PFSK-1 (cell line): Measurements from ENCODE around the gene ARHGAP15.

Source experiments
- FOXP2 ChIP-seq: optimal IDR thresholded peaks from 2 replicates; pipeline ENCODE3; 2011; ENCODE audit warnings: borderline replicate concordance, control low read depth, inconsistent platforms; ENCODE audit not compliant: insufficient read depth; ENCODE audit errors: extremely low read length, extremely low read depth
- POLR2AphosphoS5 ChIP-seq: IDR thresholded peaks from 2 replicates; pipeline ENCODE4 v1.6.1; 2012; ENCODE audit warnings: low read depth, mild to moderate bottlenecking, control low read depth, low read length, moderate library complexity
- REST ChIP-seq, 2 experiments: IDR thresholded peaks; 2 replicates each; pipeline versions ENCODE4 v1.6.1 to v1.8.0; 2011 to 2012; ENCODE audit warnings: low read depth in 2 of 2, low read length in 2 of 2, control low read depth in 1 of 2, inconsistent platforms in 1 of 2, mild to moderate bottlenecking in 1 of 2, moderate library complexity in 1 of 2; ENCODE audit not compliant: insufficient read depth in 1 of 2
- SIN3A ChIP-seq: IDR thresholded peaks from 2 replicates; pipeline ENCODE4 v1.6.1; 2012; ENCODE audit warnings: mild to moderate bottlenecking, low read length, moderate library complexity, borderline replicate concordance; ENCODE audit not compliant: insufficient read depth
- TAF1 ChIP-seq: IDR thresholded peaks from 2 replicates; pipeline ENCODE4 v1.6.1; 2012; ENCODE audit warnings: low read length, control low read depth, borderline replicate concordance; ENCODE audit not compliant: insufficient read depth

GRCh38 chr2:143193121-143193520 is 63.9 kb downstream of the ARHGAP15 start:
- no peak for TF ChIP-seq POLR2AphosphoS5
- no peak for TF ChIP-seq SIN3A
- no peak for TF ChIP-seq REST (IDR thresholded peaks at IDR 0.05; ENCODE audit: insufficient read depth in 1 of 2, low read depth in 2 of 2, low read length in 2 of 2)
- no peak for TF ChIP-seq TAF1
- TF ChIP-seq FOXP2 = no peak
